HG02642 (cell line): ENCODE results near the gene EXOSC5.
"Not testable (repeated sequence)": the region's sequence is repeated elsewhere in the genome, so short reads cannot be mapped to it uniquely, and the experiment has no call there.

Experiments used
- ATAC-seq: cut with Tn5 transposase; IDR thresholded peaks from one replicate; pipeline ENCODE4 v1.9.1; 2021; ENCODE audit warnings: mild to moderate bottlenecking; ENCODE audit not compliant: unreplicated experiment, poor library complexity

Gene EXOSC5

GRCh38 chr19:41408846-41409245, 11.7 kb upstream of the EXOSC5 start:
- not testable (repeated sequence) for ATAC-seq

GRCh38 chr19:41408256-41408655, 11.1 kb upstream of the EXOSC5 start:
- no peak for ATAC-seq

GRCh38 chr19:41407271-41407670, 10.1 kb upstream of the EXOSC5 start:
- ATAC-seq, result no peak

- no peak for ATAC-seq
These were observed 8.6 kb upstream of the EXOSC5 start for GRCh38 chr19:41405776-41406175.

GRCh38 chr19:41403181-41403970, 6.2 kb upstream of the EXOSC5 start:
- ATAC-seq, result no peak

GRCh38 chr19:41402010-41402409, 4.9 kb upstream of the EXOSC5 start:
- no peak for ATAC-seq

GRCh38 chr19:41401483-41401882, 4.3 kb upstream of the EXOSC5 start:
- no peak for ATAC-seq

GRCh38 chr19:41399525-41399924, 2.4 kb upstream of the EXOSC5 start:
- no peak for ATAC-seq

GRCh38 chr19:41399091-41399490, 1.9 kb upstream of the EXOSC5 start:
- no peak for ATAC-seq

GRCh38 chr19:41398598-41398997, 1.4 kb upstream of the EXOSC5 start:
- ATAC-seq, result no peak

GRCh38 chr19:41398050-41398418, 875 bp upstream of the EXOSC5 start:
- no peak for ATAC-seq

- ATAC-seq, result no peak
These were observed 1.8 kb downstream of the EXOSC5 start for GRCh38 chr19:41395355-41395754.

GRCh38 chr19:41392775-41393174, 4.4 kb downstream of the EXOSC5 start:
- no peak for ATAC-seq

GRCh38 chr19:41391618-41392017, 5.5 kb downstream of the EXOSC5 start:
- ATAC-seq, result no peak

GRCh38 chr19:41386442-41386841, 10.7 kb downstream of the EXOSC5 start:
- ATAC-seq, result no peak

GRCh38 chr19:41384351-41384750, 12.8 kb downstream of the EXOSC5 start:
- no peak for ATAC-seq

GRCh38 chr19:41381536-41381935, 15.6 kb downstream of the EXOSC5 start:
- not testable (repeated sequence) for ATAC-seq

GRCh38 chr19:41377977-41378709, 19.0 kb downstream of the EXOSC5 start:
- peak; percentile 79 for ATAC-seq

- no peak for ATAC-seq
These were observed 20.2 kb downstream of the EXOSC5 start for GRCh38 chr19:41376998-41377365.

- ATAC-seq, result no peak
These were observed 20.7 kb downstream of the EXOSC5 start, which contains the start of gene TMEM91 for GRCh38 chr19:41376241-41376997. TSS of gene TMEM91 (plus strand) at chr19:41376533. CDS start at chr19:41378310, 1,777 bp downstream.

GRCh38 chr19:41373993-41374392, 23.2 kb downstream of the EXOSC5 start:
- ATAC-seq, result no peak
